Left kidney (tissue), 2 donors: ENCODE results near the gene HOXC4. TPM values are rescaled to one million over a fixed set of nuclear protein-coding genes. Genes with fewer than 3 reads are reported as not detected.

ENCODE experiments used
- DNase-seq: peaks from one replicate; pipeline ENCODE4 v3.0.0-alpha.2; 2013
- polyA plus RNA-seq: library from polyadenylated mRNA; unstranded; fragments of 120-200 nt; gene quantifications from one replicate; pipeline ENCODE4 v1.2.1, GENCODE V29; 2013; ENCODE audit not compliant: insufficient read length

The HOXC4 gene
- polyA plus RNA-seq, 1 donor: 55.5 TPM

DNA sequence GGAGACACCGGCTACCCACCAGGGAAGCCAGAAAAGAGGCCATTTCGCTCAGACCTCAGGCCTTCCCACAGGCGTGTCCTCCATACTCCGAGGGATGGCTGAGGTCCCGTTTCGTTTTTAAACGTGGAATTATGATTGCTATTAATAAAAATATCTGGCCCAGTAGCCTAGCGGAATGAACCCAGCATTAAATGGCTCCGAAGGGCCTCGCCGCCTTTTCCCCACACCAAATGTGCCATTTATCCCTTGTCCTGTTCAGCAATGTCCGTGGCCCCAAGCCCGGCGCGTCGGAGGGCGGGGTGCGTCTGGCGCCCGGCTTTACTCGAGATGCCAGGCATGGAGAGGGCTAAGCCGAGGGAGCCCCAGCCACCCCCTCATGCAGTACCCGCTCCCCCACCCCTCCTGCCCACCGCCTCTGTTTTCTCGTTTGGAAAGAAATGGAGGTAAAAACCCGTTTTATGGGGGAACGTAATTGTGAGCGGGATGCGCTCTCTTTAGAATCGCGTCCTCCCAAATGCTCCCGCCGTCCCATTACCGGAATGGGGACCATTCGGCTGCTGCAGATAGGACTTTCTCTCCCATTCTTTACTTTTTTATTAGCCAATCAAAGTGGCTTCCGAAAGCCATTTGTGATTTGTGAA is 39.1 kb upstream of the HOXC4 start:
- DNase-seq: no peak

GRCh38 chr12:54015018-54015931 is 38.4 kb upstream of the HOXC4 start:
- no peak for DNase-seq

- no peak for DNase-seq
Measured at GRCh38 chr12:54016051-54016450, 37.6 kb upstream of the HOXC4 start.

DNA sequence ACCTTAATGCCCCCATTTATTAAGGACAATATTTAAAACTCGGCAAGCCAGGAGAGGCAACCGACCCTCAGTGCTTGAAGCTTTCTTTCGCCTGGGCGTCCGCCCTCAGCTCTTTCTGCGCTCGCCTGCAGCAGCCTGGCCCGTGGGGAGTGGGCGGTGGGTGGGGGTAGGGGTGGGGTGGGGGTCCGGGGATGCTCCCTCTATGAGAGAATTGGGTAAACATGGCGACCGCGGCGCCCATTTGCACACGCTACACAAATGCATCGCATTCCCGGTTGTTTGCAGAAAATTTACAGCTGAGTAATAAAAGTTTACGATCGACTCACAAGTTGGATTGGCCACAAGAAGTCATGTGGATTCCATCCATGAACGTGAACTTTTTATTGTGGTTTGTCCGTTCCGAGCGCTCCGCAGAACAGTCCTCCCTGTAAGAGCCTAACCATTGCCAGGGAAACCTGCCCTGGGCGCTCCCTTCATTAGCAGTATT is 37.1 kb upstream of the HOXC4 start:
- peak; percentile 92 for DNase-seq

DNA sequence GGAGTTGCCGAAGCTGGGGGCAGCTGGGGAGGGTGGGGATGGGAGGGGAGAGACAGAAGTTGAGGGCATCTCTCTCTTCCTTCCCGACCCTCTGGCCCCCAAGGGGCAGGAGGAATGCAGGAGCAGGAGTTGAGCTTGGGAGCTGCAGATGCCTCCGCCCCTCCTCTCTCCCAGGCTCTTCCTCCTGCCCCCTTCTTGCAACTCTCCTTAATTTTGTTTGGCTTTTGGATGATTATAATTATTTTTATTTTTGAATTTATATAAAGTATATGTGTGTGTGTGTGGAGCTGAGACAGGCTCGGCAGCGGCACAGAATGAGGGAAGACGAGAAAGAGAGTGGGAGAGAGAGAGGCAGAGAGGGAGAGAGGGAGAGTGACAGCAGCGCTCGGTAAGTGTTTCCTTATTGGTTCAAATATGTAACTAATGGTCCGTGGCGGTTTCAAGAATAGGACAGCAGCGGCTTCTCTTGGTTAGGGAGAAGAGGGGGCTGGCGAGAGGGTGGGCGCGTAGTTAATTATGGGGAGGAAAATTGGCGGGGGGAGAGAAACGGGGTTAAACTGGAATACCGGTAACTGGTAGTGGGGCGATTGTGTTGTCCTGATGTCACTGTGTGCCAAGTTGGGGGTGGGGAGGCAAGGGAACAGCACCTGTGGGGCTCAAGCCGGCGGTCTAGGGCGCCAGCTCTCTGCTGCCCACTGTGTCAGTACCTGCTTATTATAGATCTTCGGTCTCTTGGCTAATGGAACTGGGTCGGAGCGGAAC is 36.4 kb upstream of the HOXC4 start:
- no peak for DNase-seq

DNA sequence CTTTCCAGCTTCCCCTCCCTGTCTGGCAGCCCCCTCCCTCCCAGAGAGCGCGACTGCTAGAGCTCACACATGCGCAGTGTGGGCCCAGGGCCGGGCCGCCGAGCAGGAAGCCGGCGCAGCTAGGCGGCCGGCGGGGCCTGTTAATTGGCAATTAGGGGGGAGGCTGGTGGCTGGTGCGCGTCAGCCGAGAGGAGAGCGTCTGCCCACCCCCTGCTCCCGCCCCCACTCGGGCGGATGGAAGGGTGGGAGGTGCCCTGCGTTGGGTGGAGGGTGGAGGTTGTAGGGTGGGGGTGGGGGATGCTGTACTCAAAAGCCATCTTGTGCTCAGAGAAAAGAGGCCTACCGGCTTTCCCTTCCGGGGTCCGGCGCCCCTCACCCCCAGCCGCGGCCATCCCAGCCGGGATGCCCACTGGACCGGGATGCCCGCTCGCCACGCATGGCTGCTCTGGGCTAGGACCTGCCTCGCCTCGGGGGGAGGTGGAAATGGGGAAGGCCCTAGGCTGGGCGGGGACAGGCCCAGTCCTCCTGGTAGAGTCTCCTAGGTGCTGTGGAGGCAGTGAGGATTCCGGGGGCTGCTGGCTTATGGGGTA is 35.7 kb upstream of the HOXC4 start:
- DNase-seq: peak; percentile 89

DNA sequence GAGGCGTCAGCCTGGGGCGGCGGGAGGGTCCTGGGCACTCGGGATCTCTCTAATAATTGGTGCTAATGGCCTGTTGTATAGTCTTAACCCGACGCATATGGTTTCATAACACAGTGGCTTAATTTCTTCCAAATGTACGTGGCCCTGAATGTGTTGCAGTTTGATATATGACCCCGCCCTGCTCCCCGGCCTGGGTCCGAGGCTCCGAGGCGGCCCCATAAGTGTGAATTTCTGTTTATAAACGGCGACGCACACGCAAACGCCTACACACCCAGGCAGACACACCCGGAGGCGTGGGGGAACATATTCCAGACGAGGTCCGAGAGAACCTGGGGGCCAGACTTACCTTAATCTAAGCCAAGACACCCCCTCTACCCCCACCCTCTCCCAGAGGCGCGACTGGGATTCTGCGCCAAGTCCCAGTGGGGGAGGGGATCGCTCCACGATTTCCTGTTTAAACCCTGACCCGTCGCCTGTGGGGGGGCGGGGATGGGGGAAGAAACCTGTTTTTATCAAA is 35.1 kb upstream of the HOXC4 start:
- DNase-seq: no peak

DNA sequence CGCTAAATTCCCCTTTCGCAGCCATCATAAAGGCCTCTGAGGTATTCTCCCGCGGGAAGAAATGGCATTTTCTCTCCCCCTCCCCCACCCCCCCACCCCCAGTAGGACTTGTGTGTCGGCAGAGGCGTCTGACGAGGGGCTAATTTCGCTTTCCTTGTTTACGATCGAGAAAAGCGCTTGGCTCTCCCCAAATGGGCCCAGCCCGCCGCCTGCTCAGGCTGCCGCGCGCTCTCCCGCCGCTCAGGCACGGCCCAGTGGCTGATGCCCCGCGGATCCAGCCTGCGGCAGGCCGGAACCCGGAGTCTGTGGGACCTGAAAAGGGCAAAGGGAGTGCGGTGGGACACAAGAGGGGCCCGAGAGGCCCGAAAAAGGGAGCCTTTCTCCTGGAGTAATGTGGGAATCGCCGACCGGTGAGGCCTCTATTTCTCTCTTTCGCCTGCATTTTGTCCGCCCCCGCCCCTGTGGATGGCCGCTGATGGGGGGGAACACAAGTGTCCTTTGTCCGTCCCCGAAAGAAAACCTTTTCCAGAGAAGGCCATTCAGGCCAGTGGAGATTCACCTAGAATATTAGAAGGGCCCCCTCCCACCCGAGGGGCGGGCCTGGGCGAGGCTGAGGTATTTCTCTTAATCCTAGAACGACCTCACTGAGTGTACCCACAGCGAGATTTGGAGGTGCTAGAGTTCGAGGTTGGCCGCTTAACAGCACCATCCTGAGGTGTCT is 34.4 kb upstream of the HOXC4 start:
- no peak for DNase-seq

- DNase-seq: no peak
Measured at GRCh38 chr12:54019924-54020590, 33.6 kb upstream of the HOXC4 start.

DNA sequence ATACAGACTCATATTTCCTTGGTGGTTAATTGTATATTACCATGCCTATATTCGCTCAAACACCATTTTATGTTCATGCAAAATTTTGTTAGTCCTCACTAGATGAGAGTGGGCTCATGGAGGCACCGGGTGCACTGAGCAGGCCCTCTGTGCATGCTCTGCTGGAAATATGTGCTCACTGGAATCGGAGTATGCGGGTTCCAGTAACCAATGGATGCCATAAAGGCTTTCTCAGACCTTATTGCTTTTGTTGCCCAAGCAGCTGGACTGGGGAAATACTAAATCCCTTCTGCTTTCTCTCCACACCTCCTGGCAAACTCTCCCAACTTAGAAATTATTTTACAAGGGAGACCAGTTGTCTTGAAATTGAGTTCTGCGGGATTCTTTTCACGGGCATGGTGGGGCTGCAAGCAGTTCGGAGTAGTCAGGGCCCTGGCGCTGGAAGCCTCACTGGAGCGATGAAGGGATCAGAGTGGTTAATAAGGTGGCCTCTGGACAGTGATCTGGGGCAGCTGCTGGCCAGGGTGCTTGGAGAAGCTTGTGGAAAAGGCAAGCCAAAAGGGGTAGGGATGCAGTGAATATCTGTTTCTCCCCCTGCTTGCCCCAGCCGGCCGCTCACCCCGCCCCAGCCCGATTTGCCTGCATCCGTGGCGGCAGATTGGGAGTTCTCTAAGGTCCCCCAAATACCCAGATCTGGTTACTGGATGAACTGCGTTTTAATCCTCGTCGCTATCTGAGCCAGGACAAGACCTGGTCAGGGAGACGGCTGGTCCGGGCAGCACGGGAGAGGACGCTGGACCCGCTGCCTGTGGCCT is 32.8 kb upstream of the HOXC4 start:
- DNase-seq: no peak

DNA sequence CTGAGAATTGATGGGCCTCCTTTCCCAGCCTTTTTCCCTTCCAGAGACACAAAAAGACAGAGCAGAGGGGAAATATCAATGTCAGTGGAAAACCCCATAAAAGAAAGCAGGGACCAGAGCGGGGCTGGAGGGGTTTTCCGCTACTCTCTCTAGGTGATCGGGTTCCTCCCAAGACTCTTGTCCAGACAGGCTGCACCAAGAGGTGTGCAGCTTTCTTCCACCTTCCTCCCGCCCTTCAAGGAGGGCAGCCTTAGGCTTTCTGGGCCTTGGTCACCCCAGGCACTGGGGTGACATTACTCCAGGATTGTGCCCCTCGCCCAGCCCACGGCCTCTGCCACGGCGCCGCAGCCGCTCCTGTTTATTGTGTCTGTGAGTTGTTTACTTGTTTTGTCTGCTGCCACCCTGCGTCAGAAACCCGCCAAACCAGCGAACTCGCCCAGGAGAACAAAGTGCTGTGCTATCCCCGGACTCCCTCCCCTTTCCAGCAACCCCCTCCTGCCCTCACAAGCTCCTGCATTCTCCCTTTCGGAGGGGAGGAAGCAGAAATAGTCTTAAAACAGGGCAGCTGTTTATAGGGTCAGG is 32.1 kb upstream of the HOXC4 start:
- DNase-seq: no peak

GRCh38 chr12:54022960-54023884 is 30.4 kb upstream of the HOXC4 start:
- no peak for DNase-seq

DNA sequence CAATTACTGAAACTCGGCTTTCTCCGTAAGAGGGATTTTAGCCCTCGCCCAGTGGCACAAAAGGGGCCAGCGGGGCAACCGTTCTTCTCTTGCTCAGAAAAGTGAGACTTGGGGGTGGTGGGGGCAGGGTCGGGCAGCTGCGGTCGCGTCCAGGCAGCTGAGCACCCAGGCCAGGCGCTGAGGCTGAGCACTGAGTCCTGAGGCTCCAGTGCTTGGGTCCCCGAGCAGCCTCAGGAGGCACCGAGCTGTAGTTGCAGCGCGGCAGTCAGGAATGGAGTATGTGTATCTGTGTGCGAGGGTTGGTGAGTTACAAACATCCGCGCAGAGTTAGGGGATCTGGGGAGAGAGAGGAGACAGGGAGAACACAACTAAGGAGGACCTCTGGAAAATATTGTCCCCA is 29.5 kb upstream of the HOXC4 start:
- DNase-seq: no peak

- DNase-seq: no peak
Measured at GRCh38 chr12:54024581-54025305, 28.9 kb upstream of the HOXC4 start.

DNA sequence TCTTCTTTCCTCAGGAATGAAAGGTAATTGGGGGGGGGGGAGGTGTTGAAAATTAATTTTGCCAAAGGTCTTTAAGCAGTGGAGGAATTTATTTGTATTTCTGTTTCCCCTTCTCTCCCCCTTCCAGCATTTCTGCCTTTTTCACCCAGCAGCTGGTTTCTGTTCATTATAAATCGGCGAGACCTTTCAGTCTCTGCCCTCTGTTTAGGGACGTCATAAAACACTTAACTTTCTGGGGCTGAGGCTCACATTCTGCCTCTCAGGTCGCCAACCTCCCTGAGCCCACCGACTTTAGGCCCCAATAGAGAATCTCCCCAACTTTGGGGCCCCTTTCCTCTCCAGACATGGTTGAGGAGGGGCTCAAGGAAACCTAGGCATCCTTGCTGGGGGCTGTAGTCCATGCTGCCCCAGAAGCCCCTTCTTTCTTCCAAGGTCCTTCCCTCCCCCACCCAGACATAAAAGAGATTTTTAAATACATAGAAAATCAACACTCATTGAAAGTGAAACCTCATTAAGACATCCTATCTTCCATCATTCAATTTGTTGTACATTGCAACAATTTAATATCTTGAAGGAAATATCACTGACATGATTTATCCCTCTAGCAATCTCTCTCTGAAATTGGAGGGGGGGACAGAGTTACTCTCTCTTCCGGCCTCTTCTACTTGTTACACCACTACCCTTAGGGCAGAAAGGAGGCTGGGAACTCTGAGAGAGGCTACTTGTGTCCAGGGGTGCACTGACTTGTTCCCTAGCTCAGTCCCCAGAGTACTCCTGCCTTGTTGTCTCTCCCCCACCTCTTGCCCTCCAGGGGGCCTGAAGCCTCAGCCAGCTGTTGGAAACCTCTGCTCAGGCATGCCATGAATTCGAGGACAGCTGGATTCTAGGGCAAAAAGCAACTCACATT is 27.9 kb upstream of the HOXC4 start:
- no peak for DNase-seq

- no peak for DNase-seq
Measured at GRCh38 chr12:54026640-54027441, 26.8 kb upstream of the HOXC4 start.
